ENCODE data around the gene CCDC6. TPM values are rescaled to one million over a fixed set of nuclear protein-coding genes. Genes with fewer than 3 reads are reported as not detected.

The CCDC6 gene
- total and polyA plus RNA-seq, 2 of the 8 experiments (the other 6 are each of a cell fraction or from before 2014, with no cell fraction given) = 42.2 to 74.4 TPM

GRCh38 chr10:59857049-59857448, 49.3 kb downstream of the CCDC6 start:
- ChIA-PET POLR2A (ENCODE audit: partially characterized antibody) (interaction anchor here (0.8 to 1.7 kb wide), 3 partner anchors 9 to 49 kb away, joined by 3 to 9 read pairs (median 3); partner anchors contain the start of gene CCDC6), CTCF (ENCODE audit: partially characterized antibody) (interaction anchor here (0.7 to 3.1 kb wide), 3 partner anchors 7 to 10 kb away, joined by 3 to 28 read pairs (median 4); no protein-coding TSS in a partner anchor)
- no peak for FAIRE-seq
- H3K4me2 ChIP-seq (ENCODE audit: insufficient read depth in 1 of 2, low read depth in 2 of 2, low read length in 2 of 2) = no peak overlapping the region
- H4K20me1 ChIP-seq (replicated peaks in 1 of 2; ENCODE audit: control insufficient read depth in 1 of 2, insufficient read depth in 2 of 2, low read length in 2 of 2) = peaks cover 10 to 13% of the 10 kb centered on the region in 2 experiments
- H2BK20ac ChIP-seq (ENCODE audit: low read length) = no peak overlapping the region
- H3K4ac ChIP-seq (replicated peaks; ENCODE audit: insufficient read length, low read depth, low read length) = no peak overlapping the region
- peaks cover 0 to 24% (median 6%) of the 10 kb centered on the region in 4 experiments; a peak in 5 of 7 replicates for H3K4me1 ChIP-seq (replicated peaks in 1 of 4; ENCODE audit: control insufficient read depth in 3 of 4, insufficient read depth in 4 of 4, low read length in 3 of 4)
- peaks cover 0 to 4% (median 2%) of the 10 kb centered on the region in 4 experiments; a peak in 1 of 8 replicates for H3K36me3 ChIP-seq (ENCODE audit: control insufficient read depth in 2 of 4, insufficient read depth in 4 of 4, low read length in 3 of 4)
- H3K4me3 ChIP-seq (ENCODE audit: extremely low read depth in 1 of 4, insufficient read depth in 2 of 4, low read depth in 3 of 4, low read length in 4 of 4) = no peak overlapping the region
- H2BK15ac ChIP-seq (ENCODE audit: low read length) = no peak overlapping the region
- H2BK5ac ChIP-seq (ENCODE audit: low read depth, low read length) = no peak overlapping the region
- no peak overlapping the region for H4K8ac ChIP-seq (ENCODE audit: extremely low read depth, insufficient read depth, low read length)
- H4K5ac ChIP-seq (ENCODE audit: insufficient read length, low read depth, low read length) = no peak overlapping the region
- peaks cover 6 to 100% of the 10 kb centered on the region in 2 experiments; a peak in 3 of 4 replicates for H3K79me2 ChIP-seq (ENCODE audit: control insufficient read depth in 1 of 2, insufficient read depth in 2 of 2, low read length in 2 of 2)
- TF ChIP-seq SP1 (IDR thresholded peaks at IDR 0.05; ENCODE audit: low read depth, low read length) = no peak
- TF ChIP-seq ATF2 (IDR thresholded peaks at IDR 0.05; ENCODE audit: low read length) = no peak
- TF ChIP-seq RXRA (IDR thresholded peaks at IDR 0.05; ENCODE audit: insufficient read depth, low read depth, low read length) = no peak
- TF ChIP-seq POU5F1 (IDR thresholded peaks at IDR 0.05; ENCODE audit: low read depth, low read length) = no peak
- no peak for TF ChIP-seq EP300 (IDR thresholded peaks at IDR 0.05; ENCODE audit: borderline replicate concordance in 1 of 2, low read depth in 2 of 2, low read length in 2 of 2)
- TF ChIP-seq RNF2 (IDR thresholded peaks at IDR 0.05; ENCODE audit: borderline replicate concordance, low read depth, low read length, missing control alignments, poor library complexity, severe bottlenecking) = no peak
- TF ChIP-seq CREB1 (IDR thresholded peaks at IDR 0.05) = no peak
- TF ChIP-seq TBP (IDR thresholded peaks at IDR 0.05; ENCODE audit: low read depth, low read length) = no peak
- no peak for TF ChIP-seq CEBPB (IDR thresholded peaks at IDR 0.05; ENCODE audit: low read depth, low read length)
- no peak for TF ChIP-seq CBX8 (IDR thresholded peaks at IDR 0.05; ENCODE audit: borderline replicate concordance, low read depth, low read length)
- no peak for TF ChIP-seq CTBP2 (IDR thresholded peaks at IDR 0.05; ENCODE audit: borderline replicate concordance, insufficient read depth, insufficient read length, low read length)
- TF ChIP-seq ZNF274 (IDR thresholded peaks at IDR 0.05; ENCODE audit: borderline replicate concordance, extremely low read depth, low read length) = no peak
- H3K23me2 ChIP-seq (ENCODE audit: low read depth, low read length) = no peaks in the 10 kb centered on the region; the same call in 1 of the 2 replicates
- no peak overlapping the region for H3K18ac ChIP-seq (ENCODE audit: extremely low read depth, low read length)
- no peak overlapping the region for H3K9ac ChIP-seq (replicated peaks in 1 of 4; ENCODE audit: extremely low read depth in 1 of 4, low read depth in 3 of 4, low read length in 3 of 4)
- H3K27me3 ChIP-seq (replicated peaks in 1 of 4; ENCODE audit: control insufficient read depth in 3 of 4, extremely low read depth in 1 of 4, insufficient read depth in 3 of 4, low read length in 3 of 4) = no peaks in the 10 kb centered on the region
- H3K56ac ChIP-seq (replicated peaks; ENCODE audit: insufficient read length, low read depth, low read length) = no peak overlapping the region
- H3K14ac ChIP-seq (ENCODE audit: insufficient read length) = no peak overlapping the region
- H2AK5ac ChIP-seq (ENCODE audit: low read depth, low read length) = no peak overlapping the region
- no peaks in the 10 kb centered on the region for H3K9me3 ChIP-seq (ENCODE audit: insufficient read depth in 2 of 2, low read depth in 1 of 2, low read length in 1 of 2)
- H2BK12ac ChIP-seq (ENCODE audit: low read depth, low read length) = no peak overlapping the region
- no peak overlapping the region for H2AFZ ChIP-seq (ENCODE audit: low read length)
- DNase-seq (ENCODE audit: low read depth in 1 of 2, low spot score in 2 of 2) = no peak
- H3K23ac ChIP-seq (ENCODE audit: insufficient read length) = no peak overlapping the region
- no peak overlapping the region for H2BK120ac ChIP-seq (replicated peaks; ENCODE audit: low read depth, low read length)
- 90% methylated on average over 3 of the region's 3 CpGs; no CpG with 5 or more reads in 1 of the 2 experiments for WGBS, 2 experiments (ENCODE audit: extremely low coverage in 1 of 2, insufficient coverage in 1 of 2, insufficient read length in 1 of 2, insufficient replicate concordance in 2 of 2, low coverage in 1 of 2, low lambda C conversion rate in 2 of 2, missing lambda C conversion rate in 1 of 2)
- H4K91ac ChIP-seq (replicated peaks; ENCODE audit: insufficient read length, low read length) = no peak overlapping the region
- H3K79me1 ChIP-seq (ENCODE audit: low read depth, low read length) = peaks cover 3% of the 10 kb centered on the region; the same call in 1 of the 2 replicates
- H3K27ac ChIP-seq (ENCODE audit: low read depth, low read length) = no peak overlapping the region

All from H1 (cell line).